Activated CD8-positive, alpha-beta memory T cell treated with anti-CD3 and anti-CD28 coated beads for 1 hour (primary cell): ENCODE data around the gene DHRS12.
A peak's percentile ranks its signal among the peaks of the same experiment; 100 is the strongest.

Experiments
- DNase-seq, 2 donors: peaks; one replicate each; pipeline ENCODE4 v3.0.0-alpha.2; 2020; ENCODE audit warnings: low read depth in 1 of 2; ENCODE audit errors: extremely low read depth in 1 of 2

DHRS12 gene

GRCh38 chr13:51811920-51812451 is 8.0 kb upstream of the DHRS12 start:
- DNase-seq: no peak

GRCh38 chr13:51811046-51811445 is 7.1 kb upstream of the DHRS12 start:
- no peak for DNase-seq

- DNase-seq: no peak
Observed at GRCh38 chr13:51808811-51809210, 4.8 kb upstream of the DHRS12 start.

GRCh38 chr13:51807041-51807440 is 3.1 kb upstream of the DHRS12 start:
- no peak for DNase-seq

GRCh38 chr13:51806566-51806965 is 2.6 kb upstream of the DHRS12 start:
- no peak for DNase-seq

- no peak for DNase-seq
Observed at GRCh38 chr13:51805925-51806324, 2.0 kb upstream of the DHRS12 start.

GRCh38 chr13:51805313-51805712 is 1.4 kb upstream of the DHRS12 start:
- DNase-seq: no peak

- no peak for DNase-seq
Observed at GRCh38 chr13:51804295-51805172, 571 bp upstream of the DHRS12 start.

- DNase-seq: no peak
Observed at GRCh38 chr13:51802631-51803418, 1.1 kb downstream of the DHRS12 start.

GRCh38 chr13:51801631-51802099 is 2.3 kb downstream of the DHRS12 start:
- no peak for DNase-seq

GRCh38 chr13:51800486-51800885 is 3.5 kb downstream of the DHRS12 start:
- DNase-seq: no peak

- DNase-seq: no peak
Observed at GRCh38 chr13:51799261-51799660, 4.7 kb downstream of the DHRS12 start.

GRCh38 chr13:51797664-51798488 is 6.1 kb downstream of the DHRS12 start:
- DNase-seq: peak in 1 of 2 donors; percentile 27

GRCh38 chr13:51796546-51796945 is 7.4 kb downstream of the DHRS12 start:
- DNase-seq: no peak

- DNase-seq: no peak
Observed at GRCh38 chr13:51795419-51795818, 8.5 kb downstream of the DHRS12 start.

- DNase-seq: no peak
Observed at GRCh38 chr13:51794964-51795363, 9.0 kb downstream of the DHRS12 start.

GRCh38 chr13:51793570-51794271 is 10.2 kb downstream of the DHRS12 start:
- no peak for DNase-seq

GRCh38 chr13:51786425-51787265 is 17.3 kb downstream of the DHRS12 start:
- no peak for DNase-seq

- no peak for DNase-seq
Observed at GRCh38 chr13:51785712-51786424, 18.1 kb downstream of the DHRS12 start.
